ENCODE measurements around the gene SUCO. TPM values are rescaled to one million over a fixed set of nuclear protein-coding genes. Genes with fewer than 3 reads are reported as not detected.

Gene SUCO
- total RNA-seq, 1 experiment from 2014 or later, result 37.7 TPM

DNA sequence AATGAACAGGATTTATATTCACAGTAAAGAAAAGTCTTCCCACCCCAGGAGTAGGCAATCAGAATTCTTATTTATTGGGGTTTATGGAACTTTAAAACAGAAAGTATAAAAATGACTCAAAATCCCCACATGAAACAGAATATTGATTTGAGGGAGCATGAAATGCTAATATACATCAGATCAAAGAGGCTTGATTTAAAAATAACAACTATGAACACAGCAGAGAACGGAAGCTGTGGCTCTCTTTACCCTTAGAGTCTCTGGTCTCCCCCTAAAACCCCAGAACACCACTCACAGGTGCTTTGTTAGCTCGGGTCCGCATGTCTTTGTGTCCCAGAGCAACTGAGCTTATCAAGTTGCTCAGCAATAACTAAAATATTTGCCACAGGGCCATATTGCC lies 94.8 kb downstream of the SUCO start:
- Histone ChIP-seq H3K79me2 (ENCODE audit: insufficient read depth, low read length) (no peaks in the 10 kb centered on the region), H3T11ph (ENCODE audit: low read length) (no peak overlapping the region), H3K23me2 (ENCODE audit: insufficient read length, low read depth, low read length, poor library complexity, severe bottlenecking) (no peaks in the 10 kb centered on the region), H3K9me3 (ENCODE audit: control insufficient read depth, low read depth, low read length) (no peaks in the 10 kb centered on the region), H4K5ac (ENCODE audit: insufficient read length, low read depth, low read length) (no peak overlapping the region), H4K91ac (ENCODE audit: insufficient read length, low read depth, low read length) (no peak overlapping the region), H2BK12ac (ENCODE audit: insufficient read length, low read depth, low read length) (no peak overlapping the region), H3K56ac (ENCODE audit: insufficient read length, low read depth, low read length) (no peak overlapping the region), H2AK5ac (ENCODE audit: insufficient read length, low read length) (no peak overlapping the region), H3K79me1 (ENCODE audit: insufficient read depth, low read depth, low read length, poor library complexity, severe bottlenecking) (no peaks in the 10 kb centered on the region), H4K8ac (replicated peaks; ENCODE audit: insufficient read length, low read depth, low read length) (no peak overlapping the region), H3K18ac (ENCODE audit: insufficient read length, low read depth, low read length) (no peak overlapping the region), H2BK20ac (ENCODE audit: low read depth, low read length, poor library complexity, severe bottlenecking) (no peak overlapping the region), H4K20me1 (ENCODE audit: control insufficient read depth, insufficient read depth, insufficient read length) (no peaks in the 10 kb centered on the region), H2BK120ac (ENCODE audit: low read depth, low read length, poor library complexity, severe bottlenecking) (no peak overlapping the region), H3K27me3 (ENCODE audit: insufficient read depth, low read length) (no peaks in the 10 kb centered on the region), H3K27ac (ENCODE audit: insufficient read length, low read depth, low read length) (no peak overlapping the region), H2BK5ac (ENCODE audit: insufficient read length, low read length) (no peak overlapping the region), H2BK15ac (ENCODE audit: low read depth, low read length) (no peak overlapping the region), H3K14ac (ENCODE audit: insufficient read depth, low read length) (no peak overlapping the region), H2AFZ (ENCODE audit: low read length) (no peak overlapping the region), H3K4ac (ENCODE audit: low read depth, low read length) (no peak overlapping the region), H3K4me2 (ENCODE audit: insufficient read depth, insufficient read length, low read length) (no peak overlapping the region), H3K23ac (ENCODE audit: insufficient read length, low read depth, low read length) (no peak overlapping the region), H3K9ac (ENCODE audit: extremely low read depth, insufficient read length, low read length) (no peak overlapping the region), H3K4me1 (ENCODE audit: insufficient read depth, low read length) (no peaks in the 10 kb centered on the region)
- TF ChIP-seq, protein P1, sequence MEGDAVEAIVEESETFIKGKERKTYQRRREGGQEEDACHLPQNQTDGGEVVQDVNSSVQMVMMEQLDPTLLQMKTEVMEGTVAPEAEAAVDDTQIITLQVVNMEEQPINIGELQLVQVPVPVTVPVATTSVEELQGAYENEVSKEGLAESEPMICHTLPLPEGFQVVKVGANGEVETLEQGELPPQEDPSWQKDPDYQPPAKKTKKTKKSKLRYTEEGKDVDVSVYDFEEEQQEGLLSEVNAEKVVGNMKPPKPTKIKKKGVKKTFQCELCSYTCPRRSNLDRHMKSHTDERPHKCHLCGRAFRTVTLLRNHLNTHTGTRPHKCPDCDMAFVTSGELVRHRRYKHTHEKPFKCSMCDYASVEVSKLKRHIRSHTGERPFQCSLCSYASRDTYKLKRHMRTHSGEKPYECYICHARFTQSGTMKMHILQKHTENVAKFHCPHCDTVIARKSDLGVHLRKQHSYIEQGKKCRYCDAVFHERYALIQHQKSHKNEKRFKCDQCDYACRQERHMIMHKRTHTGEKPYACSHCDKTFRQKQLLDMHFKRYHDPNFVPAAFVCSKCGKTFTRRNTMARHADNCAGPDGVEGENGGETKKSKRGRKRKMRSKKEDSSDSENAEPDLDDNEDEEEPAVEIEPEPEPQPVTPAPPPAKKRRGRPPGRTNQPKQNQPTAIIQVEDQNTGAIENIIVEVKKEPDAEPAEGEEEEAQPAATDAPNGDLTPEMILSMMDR (conservative IDR thresholded peaks at IDR 0.05), result no peak
- no peak overlapping the region for H3K4me3 Mint-ChIP-seq
- peaks cover 0 to 5% of the 10 kb centered on the region in 2 experiments; a peak in 2 of 4 replicates for H3K4me1 Mint-ChIP-seq
- H3K27me3 Mint-ChIP-seq (ENCODE audit: low read depth), result no peaks in the 10 kb centered on the region; the same call in 1 of the 2 replicates
- no peak for DNase-seq
- peaks cover 2 to 13% (median 7%) of the 10 kb centered on the region in 3 experiments for H3K36me3 Mint-ChIP-seq (ENCODE audit: insufficient read depth in 1 of 3, low read depth in 3 of 3)
- H3K27ac Mint-ChIP-seq, result no peak overlapping the region
- H3K9me3 Mint-ChIP-seq, result peaks cover 16 to 28% of the 10 kb centered on the region in 2 experiments
- WGBS (ENCODE audit: extremely low coverage, insufficient read length, low lambda C conversion rate), result no CpG with 5 or more reads among the region's 3 CpGs

Data from H9 (cell line).